NCI-H128 (cell line): ENCODE results near the gene DISP3.

ENCODE experiments used
- DNase-seq: peaks from one replicate; lab custom pipeline; 2025; ENCODE audit not compliant: unreplicated experiment; lab: John Stamatoyannopoulos, UW

DISP3 gene

DNA sequence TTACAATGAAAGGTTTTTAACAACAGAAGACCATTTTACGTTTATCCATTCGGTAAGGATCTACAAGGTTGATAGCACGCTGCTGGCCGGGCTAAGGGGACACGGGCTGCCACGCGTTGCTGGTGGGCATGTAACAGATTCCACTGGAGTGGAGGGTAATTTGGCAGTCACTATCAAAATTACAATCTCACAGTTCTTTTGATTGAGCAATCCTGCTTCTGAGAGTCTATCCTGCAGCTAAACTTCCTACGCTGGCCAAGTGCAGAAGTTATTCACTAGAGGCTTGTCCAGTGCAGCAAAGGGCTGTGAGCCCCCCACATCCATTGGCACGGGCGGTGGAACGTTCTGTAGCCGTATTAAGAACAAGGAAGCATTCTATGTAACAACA lies 61.8 kb downstream of the DISP3 start:
- DNase-seq, result no peak

DNA sequence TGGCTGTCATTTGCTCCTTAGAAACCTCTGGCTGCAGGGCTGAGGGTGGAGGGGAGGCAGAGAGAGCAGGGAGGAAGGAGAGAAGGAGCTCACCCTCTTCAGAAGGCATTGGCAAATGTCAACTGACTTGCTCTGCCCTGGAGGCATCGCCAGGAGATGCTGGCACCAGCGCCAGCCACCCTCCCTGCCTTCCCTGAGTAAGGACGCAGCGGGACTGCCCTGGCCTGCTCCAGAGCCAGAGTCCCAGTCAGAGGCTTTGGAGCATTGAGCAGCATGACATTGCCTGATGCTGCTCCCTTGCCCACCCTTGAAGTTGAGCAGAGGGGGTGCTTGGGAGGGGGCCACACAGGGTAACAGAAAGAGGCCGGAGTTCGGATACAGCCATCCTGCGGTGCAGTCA lies 62.3 kb downstream of the DISP3 start:
- DNase-seq, result no peak

DNA sequence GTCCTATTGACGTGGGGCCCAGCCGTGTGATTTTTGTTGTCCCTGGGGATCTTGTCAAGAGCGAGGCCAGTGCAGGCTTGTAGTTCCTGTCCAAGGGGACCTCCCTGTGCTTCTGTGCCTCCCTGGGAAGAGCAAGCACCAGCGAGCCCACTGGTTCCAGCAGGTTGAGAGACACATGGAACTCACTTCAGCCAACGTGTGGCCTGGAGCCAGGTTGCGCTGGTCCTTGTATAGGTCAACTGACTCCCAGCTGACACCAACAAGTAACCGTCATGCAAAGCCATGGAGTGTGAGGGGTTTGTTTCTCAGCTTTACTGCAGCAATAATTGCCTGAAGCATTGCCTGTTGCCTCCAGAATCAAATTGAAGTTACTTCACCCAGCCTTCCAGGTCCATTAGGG lies 63.0 kb downstream of the DISP3 start:
- DNase-seq, result no peak

DNA sequence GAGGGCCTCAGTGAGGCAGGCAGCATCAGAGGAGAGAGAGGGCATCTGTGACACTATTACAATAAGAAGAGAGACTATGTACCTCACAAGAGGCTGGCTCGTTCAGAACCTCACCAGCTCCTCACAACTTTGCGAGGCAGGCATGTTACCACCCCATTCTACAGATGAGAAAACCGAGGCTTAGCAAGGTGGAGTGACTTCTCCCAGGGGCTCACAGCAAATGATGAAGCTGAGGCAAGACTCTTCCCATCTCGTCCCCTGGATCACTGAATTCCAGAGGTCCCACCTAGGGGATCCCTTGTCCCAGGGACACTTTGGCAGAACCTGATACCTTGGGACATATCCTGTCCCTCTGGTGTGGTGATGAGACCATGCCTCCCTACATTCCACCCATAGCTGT lies 64.4 kb downstream of the DISP3 start:
- no peak for DNase-seq

DNA sequence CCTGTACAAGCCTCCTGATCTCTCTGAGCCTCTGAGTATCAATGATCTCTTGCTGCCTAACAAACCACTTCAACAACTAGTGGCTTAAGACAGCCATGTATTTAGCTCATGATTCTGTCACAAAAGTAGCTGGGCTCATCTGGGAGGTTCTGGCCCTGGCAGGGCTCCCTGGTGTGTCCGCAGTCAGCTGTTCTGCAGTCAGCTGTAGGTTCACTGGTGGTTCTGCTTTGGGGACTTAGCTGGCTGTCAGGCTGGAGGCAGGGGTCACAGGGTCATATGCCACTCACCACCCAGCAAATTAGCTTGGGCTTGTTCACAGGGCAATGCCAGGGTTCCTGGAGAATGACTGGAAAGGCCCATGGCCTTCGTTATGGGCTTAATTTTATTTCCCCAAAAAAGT lies 64.8 kb downstream of the DISP3 start:
- DNase-seq, result no peak

DNA sequence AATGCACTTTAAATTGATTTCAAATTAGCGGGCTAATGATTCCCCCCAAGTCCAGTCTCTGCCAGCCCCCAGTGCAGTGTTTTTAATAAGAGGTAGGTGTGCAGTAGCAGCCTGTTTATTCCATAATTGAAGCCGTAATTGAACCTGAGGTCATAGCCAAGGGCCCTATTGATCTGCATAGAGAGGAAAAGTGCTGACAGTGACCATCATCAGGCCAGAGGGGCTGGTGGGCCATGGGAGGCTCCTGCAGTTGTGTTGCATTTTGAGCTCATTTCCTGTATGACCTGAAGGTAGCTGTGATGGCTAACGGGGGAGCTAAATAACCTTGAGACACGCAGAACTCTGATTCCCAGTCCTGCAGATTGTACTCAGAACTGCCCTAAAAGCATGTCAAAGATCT lies 67.5 kb downstream of the DISP3 start:
- DNase-seq, result no peak

DNA sequence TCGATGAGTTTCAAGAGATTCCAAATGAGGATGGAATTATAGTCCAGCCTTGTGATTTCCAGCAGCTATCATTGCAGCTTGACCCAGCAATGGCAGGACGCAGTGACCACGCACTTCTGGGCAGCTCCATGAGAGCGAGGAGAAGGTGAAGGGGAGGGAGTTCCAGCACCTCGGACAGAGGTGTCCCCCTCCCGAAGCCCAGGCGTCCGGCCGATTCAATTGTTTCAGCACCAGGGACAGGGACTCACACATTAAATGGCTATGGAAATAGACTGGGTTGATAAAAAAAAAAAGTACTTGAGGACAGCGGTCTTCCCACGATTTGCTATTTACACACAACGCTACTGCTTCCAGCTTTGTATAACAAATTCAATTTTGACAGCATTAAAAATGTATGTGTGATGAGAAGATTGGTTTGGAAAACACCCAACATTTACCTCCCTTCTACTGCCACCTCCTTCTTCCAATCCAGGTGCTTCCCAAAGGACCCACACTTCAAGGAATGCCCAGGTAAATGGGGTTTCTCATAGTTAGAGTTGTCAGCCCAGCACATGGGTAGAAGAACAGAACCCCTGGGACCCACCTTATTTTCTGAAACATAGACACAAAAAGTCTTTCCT lies 71.8 kb downstream of the DISP3 start:
- no peak for DNase-seq

DNA sequence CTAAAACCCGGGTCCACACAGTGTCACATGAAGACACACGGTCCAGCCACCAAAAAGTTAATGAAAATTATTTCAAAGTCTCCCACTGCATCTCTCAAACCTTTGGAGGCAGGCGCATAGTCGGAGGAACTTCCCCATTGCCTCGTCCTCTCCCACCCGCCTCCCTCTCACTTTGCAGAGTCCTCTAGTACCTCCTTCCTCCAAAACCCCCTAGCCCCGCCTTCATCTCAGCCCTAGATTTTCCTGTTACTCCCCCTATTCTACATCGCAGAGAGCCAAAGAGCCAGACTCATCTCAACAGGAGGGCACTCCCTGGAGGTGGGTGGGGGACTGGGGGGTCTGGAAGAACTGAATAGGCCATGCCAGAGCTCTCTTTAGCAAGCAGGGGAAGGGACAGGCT lies 79.3 kb downstream of the DISP3 start:
- no peak for DNase-seq

DNA sequence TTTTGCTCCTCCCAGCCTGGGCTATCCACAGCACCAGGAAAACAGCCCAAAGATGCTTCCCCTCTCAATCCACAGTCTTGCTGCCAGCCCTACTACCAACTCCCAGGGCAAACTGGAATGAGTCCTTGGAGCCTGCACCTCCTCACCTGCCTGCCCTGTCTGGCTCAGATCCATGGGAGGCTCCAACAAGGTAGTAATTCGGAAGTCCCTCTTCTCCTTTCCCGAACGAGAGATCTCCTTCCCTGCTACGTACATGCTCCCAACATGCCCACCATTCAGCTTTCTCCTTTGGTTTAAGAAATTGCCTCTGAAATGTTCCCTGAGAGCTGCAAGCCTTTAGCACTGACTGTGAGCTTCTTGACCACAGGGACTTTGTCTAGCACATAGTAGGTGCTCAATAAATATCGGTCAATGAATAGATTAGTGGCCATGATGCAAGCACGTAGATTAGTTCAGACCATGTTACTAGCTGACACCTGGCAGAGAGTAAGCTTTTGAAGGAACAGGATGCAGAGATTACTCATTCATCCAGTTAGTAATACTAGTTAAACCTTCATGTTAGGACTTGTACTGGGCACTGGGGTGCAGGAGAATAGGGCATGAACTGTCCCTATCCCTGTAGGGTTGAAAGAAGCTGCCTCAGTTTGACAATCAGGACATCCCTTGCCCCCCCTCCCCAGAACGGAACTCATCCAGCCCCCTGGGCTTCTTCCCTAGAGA lies 80.1 kb downstream of the DISP3 start:
- DNase-seq, result no peak

DNA sequence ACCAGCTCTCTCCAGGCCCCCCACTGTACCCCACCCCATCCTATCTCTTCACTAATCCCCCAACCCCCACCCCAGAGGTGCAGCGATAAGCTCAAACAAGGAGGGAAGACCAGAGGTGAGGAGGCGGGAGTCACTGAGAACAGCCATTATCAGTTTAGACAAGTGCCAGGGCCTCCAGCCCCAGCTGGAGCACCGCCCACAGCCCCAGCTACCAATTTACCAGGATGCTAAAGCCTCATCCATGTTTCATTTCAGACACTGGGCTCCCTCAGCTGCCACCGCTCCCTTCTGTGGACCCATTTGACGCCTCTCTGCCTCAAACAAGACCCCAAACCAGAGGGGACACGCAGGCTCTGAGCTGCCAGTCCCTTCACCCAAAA lies 80.6 kb downstream of the DISP3 start:
- no peak for DNase-seq

DNA sequence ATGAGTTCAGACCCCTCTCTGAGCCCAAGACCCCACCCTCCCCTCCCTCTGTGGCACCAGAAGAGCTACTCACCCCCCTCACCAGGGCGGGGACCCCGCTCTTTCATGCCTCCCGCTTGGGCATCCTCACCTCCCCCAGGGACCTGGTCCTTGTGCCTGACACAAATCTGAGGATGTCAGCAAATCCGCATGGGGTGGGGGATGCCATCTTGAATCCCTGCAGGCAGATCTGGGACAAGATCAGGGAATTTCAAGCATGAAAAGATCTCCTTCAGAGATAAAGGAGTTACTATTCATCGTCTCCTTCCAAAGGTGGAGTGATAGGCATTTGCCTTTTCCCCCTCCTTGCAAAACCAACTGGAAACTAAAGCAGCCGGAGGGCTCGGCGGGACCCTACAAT lies 81.1 kb downstream of the DISP3 start:
- DNase-seq, result no peak

DNA sequence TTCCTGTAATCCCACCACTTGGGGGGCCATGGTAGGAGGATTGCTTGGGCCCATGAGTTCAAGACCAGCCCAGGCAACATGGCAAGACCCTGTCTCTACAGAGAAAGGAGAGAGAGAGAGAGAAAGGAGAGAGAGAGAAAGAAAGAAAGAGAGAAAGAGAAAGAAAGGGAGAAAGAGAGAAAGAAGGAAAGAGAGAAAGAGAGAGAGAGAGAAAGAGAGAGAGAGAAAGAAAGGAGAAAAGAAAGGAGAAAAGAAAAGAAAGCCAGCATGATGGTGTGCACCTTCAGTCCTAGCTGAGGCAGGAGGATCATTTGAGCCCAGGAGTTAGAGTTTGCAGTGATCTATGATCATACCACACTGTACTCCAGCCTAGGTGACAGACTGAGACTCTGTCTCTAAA lies 82.8 kb downstream of the DISP3 start:
- DNase-seq, result no peak

DNA sequence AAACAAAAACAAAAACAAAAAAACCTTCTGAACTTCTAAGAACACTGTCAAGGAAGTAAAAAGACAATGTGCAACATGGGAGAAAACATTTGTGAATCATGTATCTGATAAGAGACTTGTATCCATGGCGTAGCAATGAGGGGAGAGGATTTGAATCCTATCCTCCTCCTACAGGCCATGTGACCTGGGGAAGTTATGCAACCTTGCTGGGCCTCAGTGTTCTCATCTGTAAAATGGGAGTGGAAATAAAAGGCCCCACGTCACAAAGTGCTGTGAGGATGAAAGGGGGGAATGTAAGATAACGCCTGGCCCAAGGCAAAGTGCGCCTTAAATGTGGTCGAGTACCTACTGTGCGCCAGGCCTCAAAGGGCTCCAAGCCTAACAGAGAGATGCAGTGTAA lies 83.7 kb downstream of the DISP3 start:
- no peak for DNase-seq

DNA sequence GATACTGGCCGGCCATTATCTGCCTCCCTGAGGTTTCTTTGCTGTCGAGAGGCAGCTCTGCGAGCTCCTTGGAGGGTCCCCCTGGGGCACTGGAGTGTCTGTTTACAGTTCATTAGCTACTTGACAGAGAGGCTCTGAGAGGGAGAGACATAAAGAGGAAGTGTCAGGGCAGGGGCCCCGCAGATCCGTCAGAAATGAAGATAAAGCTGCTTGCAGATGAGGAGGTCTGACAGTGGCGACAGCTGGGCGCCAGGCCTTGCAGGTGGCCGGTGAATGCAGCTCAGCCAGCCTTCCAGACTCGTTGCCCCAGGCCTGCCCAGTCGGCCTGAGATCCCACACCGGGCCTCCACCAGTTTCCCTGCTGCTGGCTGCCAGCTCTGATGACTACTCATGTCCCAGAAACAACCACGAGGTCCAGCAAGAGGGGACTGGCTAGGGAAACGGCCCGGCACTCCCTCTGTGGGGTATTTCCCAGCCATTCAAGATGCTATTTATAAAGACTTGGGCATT lies 84.7 kb downstream of the DISP3 start:
- peak; percentile 75 for DNase-seq

DNA sequence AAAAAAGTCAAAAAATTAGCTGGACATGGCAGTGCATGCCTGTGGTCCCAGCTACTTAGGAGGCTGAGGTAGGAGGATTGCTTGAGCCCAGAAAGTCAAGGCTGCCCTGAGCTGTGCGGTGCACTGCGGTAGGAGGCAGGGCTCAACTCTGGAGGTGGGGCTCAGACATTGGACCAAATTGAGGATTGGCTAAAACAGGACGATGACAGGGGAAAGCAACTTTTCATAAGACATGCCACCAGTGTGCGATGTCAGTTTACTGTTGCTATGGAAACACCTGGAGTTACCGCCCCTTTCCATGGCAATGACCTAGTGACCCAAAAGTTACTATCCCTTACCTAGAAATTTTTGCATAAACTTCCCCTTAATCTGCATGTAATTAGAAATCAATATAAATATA lies 85.3 kb downstream of the DISP3 start:
- no peak for DNase-seq

DNA sequence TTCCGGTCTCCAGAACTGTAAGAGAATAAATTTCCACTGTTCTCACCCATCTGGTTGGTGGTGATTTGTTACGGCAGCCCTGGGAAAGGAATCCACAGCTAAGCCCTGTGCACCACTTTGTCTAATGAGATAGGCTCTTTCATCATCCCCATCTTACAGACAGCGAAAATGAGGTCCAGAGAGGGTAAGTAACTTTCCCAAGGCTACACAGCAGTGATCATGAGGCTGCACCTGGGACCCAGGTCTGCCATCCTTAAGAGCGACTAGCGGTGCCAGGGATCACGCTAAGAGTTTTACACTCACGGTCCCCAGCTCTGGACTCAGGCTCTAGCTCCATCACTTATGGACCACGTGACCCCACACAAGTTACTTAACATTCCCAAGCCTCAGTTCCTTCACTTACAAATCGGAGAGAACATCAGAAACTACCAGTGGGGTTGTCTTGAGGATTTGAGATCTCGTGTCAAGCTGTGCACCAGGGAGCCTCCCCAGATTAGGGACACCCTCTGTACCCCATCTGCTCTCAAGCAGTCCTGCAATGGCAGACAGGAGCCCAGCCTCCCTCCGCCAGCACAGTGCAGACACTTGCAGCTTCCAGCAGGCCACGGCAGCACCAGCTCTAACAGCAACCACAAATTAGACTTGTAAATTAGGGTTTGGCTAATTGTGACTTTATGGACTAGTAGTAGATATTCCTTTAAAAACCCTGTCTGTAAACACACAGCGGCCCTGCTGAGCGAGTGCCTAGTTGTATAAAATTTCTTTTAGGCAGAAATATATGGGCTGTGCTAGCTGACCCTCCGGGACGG lies 87.3 kb downstream of the DISP3 start:
- DNase-seq, result no peak

DNA sequence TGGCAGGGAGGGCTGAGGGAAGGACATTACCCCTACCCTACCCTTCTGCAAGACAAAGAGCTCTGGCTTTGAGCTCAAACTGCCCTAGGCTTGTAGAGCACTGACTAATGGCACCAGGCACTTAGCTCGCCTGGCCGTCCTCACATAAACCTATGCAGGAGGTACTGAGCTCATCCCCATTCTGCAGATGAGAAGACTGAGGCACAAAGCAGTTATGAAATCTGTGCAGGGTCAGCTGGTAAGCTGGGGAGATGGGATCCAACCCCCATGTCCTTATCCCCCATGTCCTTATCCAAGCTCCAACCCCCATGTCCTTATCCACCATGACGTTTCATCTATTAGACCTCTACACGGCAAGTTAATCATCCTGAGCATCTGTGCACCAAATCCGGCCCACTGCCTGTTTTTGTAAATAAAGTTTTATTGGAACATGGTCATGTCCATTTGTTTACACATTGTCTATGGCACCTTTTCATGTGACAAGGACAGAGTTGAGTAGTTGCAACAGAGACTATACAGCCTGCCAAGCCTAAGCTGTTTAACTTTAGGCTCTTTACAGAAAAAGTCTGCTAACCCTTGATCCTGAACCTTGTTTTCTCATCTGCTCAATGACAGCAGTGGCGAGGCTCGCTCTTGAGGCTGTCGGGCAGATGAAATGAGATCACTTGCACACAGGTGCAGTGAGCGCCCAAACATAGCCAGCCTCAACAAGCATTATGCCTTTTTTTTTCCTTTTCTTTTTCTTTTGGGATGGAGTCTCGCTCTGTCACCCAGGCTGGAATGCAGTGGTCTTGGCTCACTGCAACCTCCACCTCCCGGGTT lies 88.5 kb downstream of the DISP3 start:
- DNase-seq, result no peak

DNA sequence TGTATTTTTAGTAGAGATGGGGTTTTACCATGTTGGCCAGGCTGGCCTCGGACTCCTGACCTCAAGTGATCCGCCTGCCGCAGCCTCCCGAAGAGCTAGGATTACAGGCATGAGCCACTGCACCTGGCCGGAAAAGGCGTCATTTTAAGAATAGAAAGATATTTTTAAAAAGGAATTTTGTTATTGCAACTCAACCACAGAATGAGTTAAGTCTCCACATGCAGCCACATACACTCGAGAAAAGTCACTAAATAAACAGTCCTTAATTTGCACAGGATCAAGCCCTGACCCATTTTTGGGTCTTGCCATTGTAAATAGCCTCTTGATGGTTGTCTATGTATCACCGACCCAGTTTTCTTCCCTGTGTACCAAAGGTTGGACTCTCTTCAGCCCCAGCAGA lies 89.7 kb downstream of the DISP3 start:
- no peak for DNase-seq

DNA sequence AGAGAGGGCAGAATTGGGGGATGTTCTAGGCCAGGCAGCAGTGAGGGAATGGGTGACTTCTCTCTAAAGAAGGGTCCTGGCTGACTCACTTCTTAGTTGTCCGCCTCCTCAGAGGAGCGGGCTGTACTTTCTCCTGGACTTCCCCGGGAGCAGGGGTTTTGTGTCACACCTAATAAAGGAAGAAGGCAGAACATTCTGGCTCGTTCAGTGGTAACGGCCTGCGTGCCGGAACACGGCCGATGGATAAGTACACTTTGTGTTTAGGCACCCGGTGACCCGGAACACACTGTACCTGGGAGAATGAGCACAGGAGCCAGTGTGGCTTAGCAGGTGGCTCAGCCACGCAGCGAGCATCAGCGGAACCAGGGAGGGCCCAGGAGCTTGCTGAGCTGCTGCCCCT lies 90.6 kb downstream of the DISP3 start:
- no peak for DNase-seq

DNA sequence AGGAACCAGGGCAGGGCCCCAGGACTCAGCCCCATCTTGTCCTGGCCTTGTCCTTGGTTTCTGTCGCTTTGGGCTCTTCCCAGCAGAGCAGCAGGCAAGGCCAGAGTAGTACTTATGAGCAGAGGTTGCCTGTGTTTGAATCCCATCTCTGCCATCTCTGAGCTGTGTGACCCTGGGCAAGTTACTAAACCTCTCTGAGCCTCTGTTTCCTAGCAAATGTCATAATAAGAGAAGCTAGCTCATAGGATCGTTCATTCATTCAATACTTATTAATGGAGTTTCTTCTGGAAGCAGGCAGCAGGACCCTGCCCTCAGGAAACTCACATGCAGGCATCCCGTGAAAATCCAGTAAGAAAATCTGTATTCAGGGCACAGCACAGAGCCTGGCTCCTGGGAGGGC lies 91.0 kb downstream of the DISP3 start:
- DNase-seq, result no peak

DNA sequence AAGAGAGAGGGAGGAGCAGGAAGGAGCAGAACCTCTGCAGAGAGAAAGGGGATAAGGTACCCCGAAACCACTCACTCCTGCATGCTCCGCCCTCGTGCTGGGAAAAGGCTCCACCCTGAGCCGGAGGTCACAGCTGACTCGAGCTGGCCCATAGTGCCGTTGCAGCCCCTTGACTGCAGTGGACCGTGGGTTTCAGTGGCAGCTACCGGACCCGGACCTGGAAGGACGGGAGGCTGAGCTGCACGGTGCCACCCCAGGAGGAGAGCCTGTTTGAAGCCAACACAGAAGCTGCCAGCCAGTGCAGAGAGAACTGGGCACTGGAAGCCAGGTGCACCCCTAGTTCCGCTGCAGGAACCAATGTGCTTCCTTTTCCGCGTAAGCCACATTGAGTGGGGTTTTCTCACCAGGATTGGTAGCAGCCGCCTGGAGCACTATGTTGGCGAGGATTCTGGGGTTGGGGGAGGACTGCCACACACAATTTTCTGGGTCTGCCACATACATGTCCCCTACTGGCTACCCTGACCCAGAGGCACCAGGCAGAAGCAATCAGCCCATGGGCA lies 91.9 kb downstream of the DISP3 start:
- DNase-seq, result no peak
